H54 (cell line): Measurements from ENCODE around the gene TRIM29.
A peak's percentile ranks its signal among the peaks of the same experiment; 100 is the strongest.

Experiments used
- DNase-seq: peaks from one replicate; pipeline ENCODE4 v3.0.0; 2011; ENCODE audit warnings: low spot score, mixed read lengths; ENCODE audit not compliant: insufficient read length
- FAIRE-seq: peaks from 3 replicates; lab custom pipeline; 2011; peaks lifted over from hg19 to GRCh38; lab: Jason Lieb, UNC
- POLR2A ChIP-seq: IDR thresholded peaks from 2 replicates; pipeline ENCODE4 v1.6.1; 2011; ENCODE audit warnings: low read depth, mild to moderate bottlenecking, low read length

Gene TRIM29

DNA sequence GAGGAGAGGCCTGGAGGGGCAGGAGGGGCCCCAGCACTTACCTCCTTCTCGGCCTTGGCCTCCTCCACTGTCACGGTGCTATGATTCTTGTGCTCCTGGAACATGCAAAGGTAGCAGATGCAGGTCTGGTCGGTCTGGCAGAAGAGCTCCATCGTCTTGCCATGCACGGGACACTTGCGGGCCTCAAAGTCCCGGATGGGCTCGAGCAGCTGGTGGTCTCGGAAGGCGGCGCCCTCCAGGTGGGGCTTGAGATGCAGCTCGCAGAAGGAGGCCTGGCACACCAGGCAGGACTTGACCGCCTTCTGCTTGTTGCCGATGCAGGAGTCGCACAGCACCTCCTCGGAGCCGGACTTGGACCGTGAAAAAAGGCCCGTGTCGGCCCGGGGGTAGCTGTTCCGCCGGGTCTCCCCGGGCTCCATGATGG, 714 bp downstream of the TRIM29 start:
- DNase-seq (no peak), FAIRE-seq (no peak)
- no peak for TF ChIP-seq POLR2A

DNA sequence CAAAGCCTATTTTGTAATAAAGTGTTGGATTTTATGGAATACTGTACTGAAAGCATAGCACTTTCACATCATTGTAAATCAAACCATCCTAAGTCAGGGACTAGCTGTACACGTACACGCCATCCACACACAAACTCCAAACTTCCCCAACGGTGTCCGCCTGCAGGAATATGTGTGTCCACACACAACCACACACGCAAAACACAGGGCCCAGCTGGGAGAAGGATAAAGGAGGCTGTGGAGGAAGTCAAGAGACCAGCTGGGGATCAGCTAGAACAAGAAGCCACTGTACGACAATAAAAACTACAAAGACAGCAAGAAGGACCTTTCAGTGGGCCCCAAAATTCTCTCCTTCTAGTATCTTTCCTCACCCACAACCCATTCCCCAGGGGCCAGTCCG, 1.6 kb downstream of the TRIM29 start:
- no peak for TF ChIP-seq POLR2A
- no peak for DNase-seq
- no peak for FAIRE-seq

DNA sequence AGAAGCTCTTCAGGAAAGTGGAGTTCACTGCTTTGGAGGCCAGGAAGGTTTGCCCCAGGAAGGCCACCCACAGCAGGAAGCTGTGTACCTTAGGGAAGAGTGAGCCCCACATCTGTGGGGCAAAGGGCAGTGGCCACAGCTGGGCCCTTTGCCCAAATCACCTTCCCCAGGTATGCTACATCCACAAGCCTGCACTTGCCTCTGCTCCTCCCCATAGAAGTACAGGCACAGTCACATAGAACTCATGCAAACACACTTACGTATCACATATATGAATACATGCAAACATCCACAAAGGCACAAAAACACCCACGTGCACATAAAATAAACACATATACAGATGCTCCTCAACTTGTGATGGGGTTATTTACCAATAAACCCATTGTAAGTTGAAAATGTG, 2.1 kb downstream of the TRIM29 start:
- FAIRE-seq, result no peak
- no peak for DNase-seq
- no peak for TF ChIP-seq POLR2A

DNA sequence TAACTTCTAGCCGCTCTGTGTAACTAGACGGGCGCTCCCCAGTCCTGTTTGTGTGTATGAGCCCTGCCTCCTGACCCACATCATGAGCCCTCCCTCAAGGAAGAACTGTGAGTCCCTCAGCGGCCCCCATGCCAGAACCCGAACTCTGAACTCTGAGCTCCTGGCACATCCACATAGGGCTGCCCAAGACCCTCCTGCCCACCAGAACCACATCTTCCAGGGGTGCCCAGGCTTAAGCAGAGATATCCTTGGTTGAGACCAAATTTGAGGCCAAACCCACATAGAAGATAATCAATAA, 3.0 kb downstream of the TRIM29 start:
- no peak for FAIRE-seq
- TF ChIP-seq POLR2A, result no peak
- DNase-seq, result no peak

DNA sequence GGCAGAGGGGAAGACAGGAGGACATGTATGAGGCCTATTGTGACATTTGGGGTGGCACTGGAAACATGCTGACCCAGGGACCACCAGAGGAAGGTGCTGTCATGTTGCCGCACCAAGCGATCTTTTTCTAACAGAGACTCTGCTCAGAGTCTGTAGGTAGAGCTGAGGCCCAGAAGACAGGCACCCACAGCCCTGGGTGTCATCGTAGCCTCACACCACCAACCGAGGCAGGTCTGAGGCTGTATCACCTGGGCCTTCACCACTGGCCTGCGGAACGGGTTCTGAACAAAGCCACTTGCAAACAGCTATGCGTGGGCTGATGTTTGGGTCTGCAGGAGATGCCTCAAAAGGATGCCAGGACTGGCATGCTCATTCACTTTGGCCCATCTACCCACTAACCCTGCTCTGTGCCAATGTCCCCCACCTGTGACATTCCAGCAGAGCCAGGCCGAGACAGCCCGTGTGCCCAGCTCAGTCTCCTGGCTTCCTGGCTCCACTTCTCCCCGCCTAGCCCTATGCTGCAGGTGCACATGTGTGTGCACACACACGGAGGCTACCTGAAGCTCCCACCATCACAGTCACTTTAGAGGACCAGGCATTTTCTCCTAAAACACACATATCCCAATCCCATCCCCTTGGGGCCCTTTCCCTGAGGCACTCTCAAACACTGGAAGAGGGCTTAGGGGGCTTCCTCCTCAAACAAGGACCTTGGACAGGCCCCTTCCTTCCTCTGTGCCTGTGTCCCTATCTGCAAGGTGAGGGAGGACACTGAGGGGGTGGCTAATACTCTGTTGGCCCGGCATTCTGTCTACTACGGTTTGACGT, 3.6 kb downstream of the TRIM29 start:
- DNase-seq, result no peak
- no peak for TF ChIP-seq POLR2A
- no peak for FAIRE-seq

DNA sequence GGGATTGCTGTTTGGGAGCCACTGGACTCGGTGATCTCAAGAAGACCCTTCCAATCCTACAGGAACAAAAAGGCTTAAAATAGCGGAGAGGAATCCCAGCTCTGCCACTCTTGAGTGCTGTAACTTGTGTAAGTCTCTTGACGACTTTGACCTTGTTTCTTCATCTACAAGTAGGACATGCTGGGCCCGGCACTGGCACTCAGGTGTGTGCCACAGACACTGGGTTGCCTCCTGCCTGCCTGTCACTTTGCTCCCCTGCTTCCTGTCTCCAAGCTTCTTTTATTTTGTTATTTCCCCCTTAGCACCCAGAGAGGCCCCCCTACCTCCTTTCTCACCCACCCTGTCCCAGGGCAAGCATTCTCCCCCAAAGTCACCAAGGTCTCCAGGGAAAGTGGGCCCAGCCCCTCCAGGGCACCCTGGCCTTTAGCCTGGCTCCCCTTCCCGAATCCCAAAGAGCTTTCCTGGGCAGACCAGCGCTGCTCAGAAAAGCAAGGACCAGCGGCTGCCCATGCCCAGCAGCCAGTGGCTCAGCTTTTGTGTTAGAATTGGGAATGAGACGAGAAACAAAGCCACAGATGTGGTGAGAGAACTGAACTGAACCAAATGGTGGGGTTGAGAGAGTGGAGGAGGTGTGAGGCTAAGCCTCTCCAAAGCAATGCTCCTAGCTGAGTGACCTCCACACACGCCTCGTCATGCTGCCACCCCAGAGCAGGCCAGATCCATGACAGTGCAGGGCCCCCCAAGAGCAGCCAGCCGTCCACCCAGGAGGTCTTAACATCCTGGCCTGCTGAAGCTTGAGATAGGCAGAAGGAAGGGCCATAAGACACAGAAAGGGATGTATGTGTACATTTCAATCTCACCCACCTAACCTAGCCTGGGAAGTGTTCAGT, 4.5 kb downstream of the TRIM29 start:
- no peak for DNase-seq
- FAIRE-seq, result no peak
- no peak for TF ChIP-seq POLR2A

DNA sequence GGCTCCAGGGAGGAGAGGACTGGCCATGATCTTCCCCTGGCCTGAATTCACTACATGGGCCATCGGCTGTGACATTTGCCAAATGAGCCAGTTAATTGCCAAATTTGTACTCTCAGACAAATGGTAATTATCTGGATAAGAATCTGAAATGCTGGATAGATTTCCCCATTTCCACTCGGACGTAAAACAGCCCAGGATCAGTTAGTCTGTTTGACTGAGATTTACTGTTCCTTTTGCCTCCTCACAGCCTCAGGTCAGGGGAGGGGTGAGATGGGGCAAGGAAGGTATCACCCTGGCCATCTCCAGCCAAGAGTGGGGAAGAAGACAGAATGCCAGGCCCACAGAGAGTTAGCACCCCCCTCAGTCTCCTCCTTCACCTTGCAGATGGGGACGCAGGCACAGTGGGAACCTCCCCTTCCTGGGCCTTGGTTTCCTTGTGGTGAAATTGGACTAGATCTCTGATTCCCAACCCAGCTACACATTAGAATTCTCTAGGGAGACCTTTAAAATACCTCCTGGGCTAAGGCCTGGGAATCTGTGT, 5.2 kb downstream of the TRIM29 start:
- FAIRE-seq (no peak), DNase-seq (no peak)
- TF ChIP-seq POLR2A, result no peak

DNA sequence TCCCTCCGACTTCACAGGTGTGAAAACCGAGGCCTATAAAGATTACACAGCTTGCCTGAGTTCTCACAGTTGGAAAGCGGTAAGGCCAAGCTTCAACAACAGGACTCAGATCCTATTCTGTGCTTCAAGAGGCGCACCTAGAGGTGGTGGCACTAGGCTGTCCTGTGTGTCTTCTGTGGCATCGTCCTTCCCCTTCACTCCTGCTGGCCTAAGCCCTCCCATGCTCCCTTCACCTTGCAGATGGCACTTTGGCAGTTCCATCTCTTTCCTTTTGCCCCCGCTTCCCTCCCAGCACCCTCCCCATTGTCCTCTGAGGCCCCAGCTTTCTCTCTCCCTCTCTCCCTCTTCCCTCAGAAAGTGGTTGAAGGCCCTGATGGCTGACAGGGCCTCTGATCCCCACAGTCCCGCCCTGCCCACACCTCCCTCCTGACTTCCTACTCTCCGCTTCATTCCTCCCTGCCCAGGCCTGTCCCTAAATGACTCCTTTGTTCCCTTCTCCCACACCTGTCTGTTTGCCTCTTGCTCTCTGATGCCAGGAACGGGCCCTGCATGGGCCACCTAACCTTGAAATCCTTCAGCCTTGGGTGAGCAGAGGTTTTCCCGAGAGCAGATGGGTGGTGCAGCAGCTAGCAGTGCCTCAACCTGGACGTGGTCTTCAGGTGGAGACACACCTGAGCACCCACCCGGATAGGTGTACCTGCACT, 5.8 kb downstream of the TRIM29 start:
- DNase-seq (no peak), FAIRE-seq (no peak)
- no peak for TF ChIP-seq POLR2A

DNA sequence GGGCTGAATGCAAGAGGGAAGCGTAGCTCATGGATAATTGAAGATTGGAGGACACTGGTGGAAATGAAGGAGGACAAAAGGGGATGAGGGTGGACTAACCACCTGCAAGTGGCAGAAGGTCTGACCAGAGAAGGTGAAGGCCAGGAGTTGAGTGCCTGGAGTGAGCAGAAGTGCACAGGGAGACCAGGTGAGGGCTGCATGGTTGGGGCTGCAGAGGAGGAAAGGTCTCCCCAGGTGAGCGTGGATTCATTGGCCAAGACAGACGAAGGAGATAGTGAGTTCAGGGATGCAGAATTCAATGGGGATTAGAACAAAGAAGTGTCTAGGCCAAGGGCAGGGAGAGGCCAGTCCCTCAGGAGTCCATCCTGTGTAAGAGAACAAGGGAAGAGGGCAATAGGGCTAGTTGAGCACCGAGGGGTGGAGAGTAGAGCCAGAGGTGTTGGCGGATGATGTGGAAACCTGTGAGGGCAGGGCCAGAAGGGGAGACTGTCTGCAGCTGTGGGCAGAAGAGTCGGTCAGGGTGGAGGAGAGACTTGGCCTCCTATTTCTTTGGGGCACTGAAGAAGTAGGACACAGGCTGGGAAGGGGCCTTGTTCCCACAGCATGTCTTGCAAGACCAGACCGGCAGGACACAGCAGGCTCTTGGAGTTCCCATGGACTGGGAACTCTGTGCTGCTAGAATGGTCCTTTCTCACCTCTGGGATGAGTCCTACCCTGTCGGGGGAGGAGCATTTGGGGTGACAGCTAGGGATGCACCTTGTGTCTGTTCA, 6.7 kb downstream of the TRIM29 start:
- no peak for DNase-seq
- TF ChIP-seq POLR2A, result no peak
- no peak for FAIRE-seq

DNA sequence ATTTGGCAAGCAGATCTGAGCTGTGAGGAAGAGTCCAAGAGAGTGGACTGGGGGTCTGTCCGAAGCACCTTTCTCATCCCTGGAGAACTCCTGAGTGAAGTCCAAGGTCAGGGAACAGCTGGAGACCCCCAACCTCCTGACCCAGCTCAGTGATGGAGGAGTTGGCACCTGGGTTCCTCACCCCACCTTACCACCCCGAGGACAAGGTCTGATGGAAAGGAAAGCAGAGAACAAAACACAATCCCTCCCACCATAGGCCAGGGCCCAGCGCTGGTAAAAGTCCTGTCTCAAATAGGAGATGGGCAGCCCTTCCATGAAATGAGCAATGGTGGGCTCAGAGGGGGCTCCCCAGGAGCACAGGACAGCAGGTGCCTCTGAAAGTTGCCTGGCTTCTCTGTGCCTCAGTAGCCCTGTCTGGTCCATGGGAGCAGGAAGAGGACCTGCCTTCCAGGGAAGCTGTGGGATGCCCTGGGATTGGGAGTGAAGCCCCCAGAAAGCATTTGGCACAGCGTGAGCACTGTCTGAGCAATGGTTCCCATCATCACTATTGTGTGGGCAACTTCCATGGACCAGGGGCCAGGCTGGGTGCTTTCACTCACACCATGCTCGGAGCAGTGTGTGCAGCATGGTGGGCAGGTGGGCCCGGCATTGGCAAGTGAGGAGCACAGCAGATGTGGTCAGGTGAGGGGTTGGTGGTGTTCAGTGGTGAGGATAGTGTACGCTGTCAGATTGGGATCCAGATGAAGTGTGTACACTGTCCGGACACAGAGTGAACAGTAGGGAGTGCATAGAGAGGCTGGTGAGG, 7.5 kb downstream of the TRIM29 start:
- no peak for DNase-seq
- no peak for FAIRE-seq
- no peak for TF ChIP-seq POLR2A

DNA sequence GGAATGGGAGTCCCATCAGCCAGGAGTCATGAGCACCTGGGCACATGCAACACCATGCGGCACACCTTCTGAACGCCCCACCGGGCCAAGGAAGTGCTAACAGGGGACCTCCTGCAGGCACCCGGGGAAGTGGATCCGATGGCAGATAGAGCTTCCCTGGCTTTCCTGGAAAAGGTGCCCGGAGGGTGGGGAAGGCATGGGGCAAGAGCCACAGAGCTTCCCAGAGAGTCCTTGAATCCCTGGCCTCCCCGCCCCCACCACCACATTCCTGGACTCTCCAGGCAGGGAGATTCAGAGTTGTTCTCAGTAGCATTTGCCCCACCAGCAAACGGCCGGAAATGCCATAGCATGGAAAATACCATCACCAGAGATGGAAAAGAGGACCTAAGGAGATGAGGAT, 8.3 kb downstream of the TRIM29 start:
- DNase-seq (no peak), FAIRE-seq (no peak)
- no peak for TF ChIP-seq POLR2A

DNA sequence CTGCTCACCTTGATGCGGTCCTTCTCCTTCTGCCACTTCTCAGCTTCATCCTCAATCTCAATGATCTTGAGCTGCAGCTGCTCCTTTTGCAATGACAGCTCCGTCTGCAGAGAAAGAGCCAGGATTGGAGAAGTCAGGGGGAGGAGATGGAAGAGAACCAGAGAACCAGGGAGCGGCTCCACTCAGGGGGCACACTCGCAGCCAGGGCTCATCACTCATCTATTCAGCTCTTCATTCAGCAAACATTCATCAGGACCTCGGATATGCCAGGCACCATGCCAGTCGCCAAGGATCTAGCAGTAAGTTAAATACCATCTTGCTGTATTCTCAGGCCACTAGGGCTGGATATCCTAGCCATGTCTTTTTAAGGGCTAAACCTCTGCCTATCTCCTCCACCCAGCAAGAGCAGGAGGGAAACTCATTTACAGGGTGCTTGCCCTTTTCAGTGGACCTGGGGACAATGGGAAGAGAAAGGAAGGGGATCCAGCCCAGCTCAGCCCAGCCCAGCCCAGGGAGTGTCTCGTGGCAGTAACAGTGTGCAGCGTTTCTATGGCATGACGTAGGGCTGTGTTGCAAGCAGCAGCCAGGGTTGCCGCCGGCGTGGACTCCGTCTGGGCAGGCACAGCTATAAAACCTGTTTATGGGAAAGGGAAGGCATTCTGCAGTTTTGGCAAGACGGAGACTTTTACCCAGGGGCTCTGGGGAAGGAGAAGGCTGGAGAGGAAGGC, 9.4 kb downstream of the TRIM29 start:
- no peak for FAIRE-seq
- peak; percentile 38 for DNase-seq
- no peak for TF ChIP-seq POLR2A
